ENCODE data around the gene RFXANK.

Gene RFXANK

DNA sequence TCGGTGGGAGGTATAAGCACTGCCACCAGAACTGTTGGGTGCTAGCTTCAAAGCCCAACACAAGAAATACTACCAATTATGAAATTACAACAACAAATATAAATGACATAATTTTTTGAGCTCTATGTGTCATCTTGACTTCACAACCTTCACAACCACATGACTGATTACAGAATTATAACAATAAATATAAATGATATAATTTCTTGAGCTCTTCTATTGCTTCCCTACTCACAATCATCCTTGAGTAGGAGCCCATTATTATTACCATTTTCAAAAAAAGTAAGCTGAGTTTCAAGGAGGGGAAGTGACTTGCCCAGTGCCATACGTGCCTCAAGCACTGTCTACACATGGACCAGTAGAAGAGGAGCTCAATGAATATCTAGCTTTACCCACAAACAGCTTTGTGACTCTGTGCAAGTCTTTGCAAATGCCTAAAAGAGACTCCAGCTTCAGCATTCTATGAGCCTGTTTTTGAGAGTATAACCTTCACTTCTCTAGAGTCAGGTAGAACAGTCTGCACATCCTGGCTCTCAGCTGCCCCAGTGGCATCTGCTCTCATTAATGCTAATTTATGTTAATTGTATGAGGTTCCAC lies 42.3 kb downstream of the RFXANK start:
- DNase-seq, result no peak

DNA sequence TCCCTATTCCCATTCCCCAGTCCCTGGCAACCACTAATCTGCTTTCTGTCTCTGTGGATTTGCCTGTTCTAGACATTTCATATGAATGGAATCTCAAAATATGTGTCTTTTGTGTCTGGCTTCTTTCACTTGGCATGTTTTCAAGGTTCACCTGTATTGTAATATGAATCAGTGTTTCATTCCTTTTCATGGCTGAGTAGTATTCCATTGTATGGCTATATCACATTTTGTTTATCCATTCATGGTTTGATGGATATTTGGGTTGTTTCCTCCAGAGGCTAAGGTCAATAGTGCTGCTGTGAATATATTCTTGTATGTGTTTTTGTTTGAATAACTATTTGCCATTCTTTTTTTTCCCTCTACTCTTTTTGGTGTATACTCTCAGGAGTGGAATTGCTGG lies 44.1 kb downstream of the RFXANK start:
- DNase-seq, result no peak

DNA sequence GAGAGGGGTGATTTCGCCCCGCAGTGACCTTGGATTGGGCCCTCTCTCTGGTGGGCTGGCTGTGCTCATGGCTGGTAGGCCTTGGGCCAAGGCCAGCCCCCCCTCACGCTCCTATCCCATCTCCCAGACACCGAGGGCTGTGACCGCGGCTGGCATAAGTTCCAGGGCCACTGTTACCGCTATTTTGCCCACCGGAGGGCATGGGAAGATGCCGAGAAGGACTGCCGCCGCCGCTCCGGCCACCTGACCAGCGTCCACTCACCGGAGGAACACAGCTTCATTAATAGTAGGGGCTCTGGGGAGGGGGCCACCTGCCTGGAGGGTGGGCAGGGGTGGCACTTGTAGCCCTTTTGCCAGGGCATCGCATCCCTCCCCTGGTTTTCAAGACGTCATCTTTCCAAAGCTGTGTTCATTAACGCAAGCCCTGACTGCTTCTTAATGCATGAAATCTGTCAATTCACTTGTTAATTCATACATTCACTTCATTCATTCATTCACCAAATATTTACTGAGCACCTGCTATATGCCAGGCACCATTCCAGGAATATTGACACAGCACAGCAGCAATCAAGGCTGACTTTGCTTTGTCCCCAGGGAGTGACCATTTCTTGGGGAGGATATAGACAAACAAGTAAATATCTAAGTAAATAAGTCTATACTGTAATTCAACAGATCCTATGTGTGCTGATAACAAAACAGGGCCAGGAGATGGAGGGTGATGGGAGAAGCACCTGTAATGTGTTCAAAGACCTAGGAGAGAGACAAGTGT lies 46.3 kb downstream of the RFXANK start:
- no peak for DNase-seq

DNA sequence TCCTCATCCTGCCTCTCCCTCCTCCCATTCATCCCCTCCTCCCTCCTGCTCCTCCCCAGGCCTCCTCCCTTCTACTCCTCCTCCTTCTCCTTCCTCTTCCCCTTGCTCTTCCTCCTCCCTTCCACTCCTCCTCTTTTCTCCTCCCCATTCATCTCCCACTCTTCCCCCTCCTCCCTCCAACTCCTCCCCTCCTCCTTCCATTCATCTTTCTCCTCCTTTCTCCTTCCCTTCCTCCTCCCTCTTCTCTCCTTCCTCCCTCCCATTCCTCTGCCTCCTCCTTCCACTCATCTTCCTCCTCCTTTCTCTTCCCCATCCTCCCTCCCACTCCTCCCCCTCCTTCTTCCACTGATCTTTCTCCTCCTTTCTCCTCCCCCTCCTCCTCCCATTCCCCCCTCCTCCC lies 47.6 kb downstream of the RFXANK start:
- DNase-seq, result no peak

DNA sequence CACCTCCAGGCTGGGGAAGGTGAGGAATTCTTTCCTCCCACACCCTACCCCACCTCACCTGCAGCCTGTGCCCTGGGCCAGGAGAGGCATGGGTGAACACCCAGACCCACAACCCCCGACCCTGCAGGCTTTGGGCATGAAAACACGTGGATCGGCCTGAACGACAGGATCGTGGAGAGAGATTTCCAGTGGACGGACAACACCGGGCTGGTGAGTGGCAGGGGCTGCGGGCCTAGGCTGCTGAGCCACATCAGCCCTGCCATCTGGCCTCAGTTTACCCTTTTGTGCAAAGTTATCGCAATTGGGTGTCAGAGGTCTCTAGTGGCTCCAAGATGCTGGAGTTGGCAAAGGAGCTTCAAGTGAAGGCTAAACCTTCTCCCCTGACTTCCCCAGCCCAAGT lies 48.4 kb downstream of the RFXANK start:
- DNase-seq, result no peak

DNA sequence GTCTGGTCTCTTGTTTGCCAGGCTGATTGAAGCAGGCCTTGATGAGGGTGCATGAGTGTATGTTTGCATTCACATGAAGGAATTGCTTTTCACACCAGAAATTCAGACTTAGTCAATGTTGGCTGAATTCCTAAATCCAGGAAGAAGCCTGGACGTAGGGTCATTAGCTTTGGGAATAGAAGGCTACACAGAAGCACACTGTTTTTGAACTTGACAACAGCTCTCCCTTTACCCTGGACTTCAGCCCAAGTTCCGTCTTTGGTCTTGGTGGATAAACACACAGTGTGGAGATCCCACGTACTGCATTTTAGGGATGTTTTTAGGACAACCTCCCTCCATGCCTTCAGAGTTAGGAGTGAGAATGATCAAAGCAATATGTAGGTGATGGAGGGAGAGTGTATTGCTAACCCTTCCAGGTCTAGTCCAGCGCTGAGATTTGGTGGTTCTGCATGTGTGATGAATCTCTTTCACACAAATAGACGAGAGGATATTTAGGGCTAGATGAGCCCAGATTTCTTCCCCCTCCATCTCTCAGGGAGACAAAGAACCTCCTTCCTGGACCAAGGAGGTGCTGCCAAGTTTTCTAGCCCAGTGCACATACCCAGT lies 58.2 kb downstream of the RFXANK start:
- no peak for DNase-seq
